Right lobe of liver (tissue), 6 donors: Measurements from ENCODE around the gene SPDL1. TPM values are rescaled to one million over a fixed set of nuclear protein-coding genes. Genes with fewer than 3 reads are reported as not detected.

ENCODE experiments used
- ATAC-seq, 4 donors: fragments of 200-7000 bp; cut with Tn5 transposase; one replicate each; pipeline ENCODE4 v1.9.1; 2020; ENCODE audit warnings: mild to moderate bottlenecking in 4 of 4, moderate library complexity in 4 of 4
- DNase-seq, 3 donors: peaks; one replicate each; pipeline ENCODE4 v3.0.0-alpha.2; 2020
- H3K27ac ChIP-seq, 3 donors: fragments of 200-600 bp; one replicate each; pipeline ENCODE4 v1.8.0; 2022
- H3K27me3 ChIP-seq, 2 donors: fragments of 200-600 bp; one replicate each; pipeline ENCODE4 v1.8.0; 2022
- H3K36me3 ChIP-seq, 4 donors: fragments of 200-600 bp; sonication (generic) in 1 of 4; one replicate each; pipeline versions ENCODE4 v1.5.1 to v1.8.0; 2017 to 2022; ENCODE audit warnings: control low read depth in 1 of 4
- H3K4me1 ChIP-seq, 4 donors: fragments of 200-600 bp; sonication (generic) in 1 of 4; one replicate each; pipeline versions ENCODE4 v1.5.1 to v1.8.0; 2017 to 2022; ENCODE audit warnings: control low read depth in 1 of 4
- H3K4me3 ChIP-seq, 3 donors: fragments of 200-600 bp; one replicate each; pipeline ENCODE4 v1.8.0; 2022
- H3K9me3 ChIP-seq, 4 donors: fragments of 200-600 bp; sonication (generic) in 1 of 4; one replicate each; pipeline versions ENCODE4 v1.5.1 to v1.8.0; 2017 to 2022; ENCODE audit warnings: control low read depth in 1 of 4
- POLR2A ChIP-seq: fragments of 450-650 bp; IDR thresholded peaks from one replicate; pipeline ENCODE4 v1.6.1; 2017; ENCODE audit warnings: antibody characterized with exemption, mild to moderate bottlenecking
- WGBS: methylation state at CpG from one replicate; pipeline ENCODE4 v1.1.6; 2018; ENCODE audit warnings: low coverage, low lambda C conversion rate; ENCODE audit not compliant: insufficient coverage; ENCODE audit errors: missing lambda C conversion rate; 5-methylcytosine and 5-hydroxymethylcytosine counted together
- intact Hi-C, 2 donors: fragments of 100-400 bp; cut with DNase I; formaldehyde crosslinking; loops; one replicate each; pipeline versions ENCODE4 v1.11.2 to v1.14.1; 2022
- total RNA-seq, 6 experiments: library from RNA; depleted of rRNA in 2 of 6; stranded (reverse); fragments of >200 nt in 2 of 6; fragmentation: NEBNext Ultra II Directional in 3 of 6; extraction: Animal tissue kit (Norgen Biotek cat#: 25700) in 3 of 6; gene quantifications; one replicate each; pipeline versions ENCODE4 v1.1.0 to v1.2.4, GENCODE V29; 2016 to 2023
- TF ChIP-seq, protein P1 (sequence below), 4 donors: fragments of 200-600 bp in 3 of 4; fragments of 450-650 bp in 1 of 4; IDR thresholded peaks; one replicate each; pipeline versions ENCODE4 v1.5.1 to v1.8.0; 2016 to 2022; ENCODE audit warnings: antibody characterized with exemption in 4 of 4, mild to moderate bottlenecking in 2 of 4
- donor health status: DM: no; HTN: yes; CAD: no.
- donor health status: DM: no; HTN: no; CAD: no.
- donor health status: DM: no; HTN: no; CAD: no.
- donor health status: DM: no; HTN: yes; CAD: no.
- donor health status: DM: no; HTN: yes; CAD: no.

Gene SPDL1
- total RNA-seq, 6 experiments from 2014 or later, result 1.1 to 6.7 (median 2.4) TPM

DNA sequence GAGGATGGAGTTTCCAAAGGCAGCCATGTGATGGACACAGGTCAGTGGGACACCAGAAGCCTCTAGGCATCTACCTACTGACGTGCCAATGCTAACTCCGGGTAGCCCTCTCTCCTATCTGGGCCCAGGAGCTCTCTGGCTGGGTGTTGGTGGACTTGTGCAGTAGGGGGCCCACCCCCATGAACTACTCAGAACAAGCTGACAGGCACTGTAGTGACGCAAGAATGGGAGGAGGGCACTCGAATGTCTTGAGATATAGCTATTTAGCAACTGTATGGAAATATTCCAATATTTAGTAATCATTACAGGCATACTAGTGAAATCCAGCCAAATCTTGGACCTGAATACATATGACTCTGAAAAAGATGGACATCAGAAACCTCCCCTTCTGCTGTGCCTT is 47.8 kb downstream of the SPDL1 start:
- TF ChIP-seq POLR2A, result no peak
- TF ChIP-seq, protein P1, sequence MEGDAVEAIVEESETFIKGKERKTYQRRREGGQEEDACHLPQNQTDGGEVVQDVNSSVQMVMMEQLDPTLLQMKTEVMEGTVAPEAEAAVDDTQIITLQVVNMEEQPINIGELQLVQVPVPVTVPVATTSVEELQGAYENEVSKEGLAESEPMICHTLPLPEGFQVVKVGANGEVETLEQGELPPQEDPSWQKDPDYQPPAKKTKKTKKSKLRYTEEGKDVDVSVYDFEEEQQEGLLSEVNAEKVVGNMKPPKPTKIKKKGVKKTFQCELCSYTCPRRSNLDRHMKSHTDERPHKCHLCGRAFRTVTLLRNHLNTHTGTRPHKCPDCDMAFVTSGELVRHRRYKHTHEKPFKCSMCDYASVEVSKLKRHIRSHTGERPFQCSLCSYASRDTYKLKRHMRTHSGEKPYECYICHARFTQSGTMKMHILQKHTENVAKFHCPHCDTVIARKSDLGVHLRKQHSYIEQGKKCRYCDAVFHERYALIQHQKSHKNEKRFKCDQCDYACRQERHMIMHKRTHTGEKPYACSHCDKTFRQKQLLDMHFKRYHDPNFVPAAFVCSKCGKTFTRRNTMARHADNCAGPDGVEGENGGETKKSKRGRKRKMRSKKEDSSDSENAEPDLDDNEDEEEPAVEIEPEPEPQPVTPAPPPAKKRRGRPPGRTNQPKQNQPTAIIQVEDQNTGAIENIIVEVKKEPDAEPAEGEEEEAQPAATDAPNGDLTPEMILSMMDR (IDR thresholded peaks at IDR 0.05), result no peak
- H3K9me3 ChIP-seq, result no peaks in the 10 kb centered on the region
- H3K27ac ChIP-seq, result no peak overlapping the region
- DNase-seq, result no peak
- ATAC-seq, result no peak
- no peak overlapping the region for H3K4me3 ChIP-seq
- WGBS, result 43% methylated on average over 3 of the region's 4 CpGs
- H3K36me3 ChIP-seq, result no peaks in the 10 kb centered on the region
- intact Hi-C loops, result no loop called here
- no peaks in the 10 kb centered on the region for H3K27me3 ChIP-seq
- H3K4me1 ChIP-seq, result no peaks in the 10 kb centered on the region

DNA sequence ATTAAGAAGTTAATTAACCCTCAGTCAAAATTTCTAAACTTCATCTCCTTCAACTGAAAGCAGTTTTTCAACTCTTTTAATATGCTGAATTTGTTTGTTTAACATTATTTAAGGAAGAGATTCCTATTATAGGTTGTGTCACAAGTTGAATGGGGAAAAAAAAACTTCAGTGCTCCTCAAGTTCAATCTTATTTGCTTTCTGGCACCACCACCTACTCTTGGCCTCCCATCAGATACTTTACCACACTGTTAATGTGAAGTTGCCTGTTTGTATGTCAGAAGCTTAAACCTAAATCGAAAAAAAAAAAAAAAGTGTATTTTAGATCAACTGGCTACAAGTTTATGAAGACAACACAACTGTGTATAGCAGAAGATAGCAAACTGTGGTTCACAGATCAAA is 49.4 kb downstream of the SPDL1 start:
- ATAC-seq, result no peak
- intact Hi-C loops, result no loop called here
- no peak for TF ChIP-seq POLR2A
- TF ChIP-seq, protein P1 (IDR thresholded peaks at IDR 0.05), result no peak
- peaks cover 0 to 11% of the 10 kb centered on the region in 2 donors for H3K27me3 ChIP-seq
- 42% methylated on average over 1 of the region's 1 CpG for WGBS
- DNase-seq, result no peak
- H3K9me3 ChIP-seq, result no peaks in the 10 kb centered on the region
- no peak overlapping the region for H3K27ac ChIP-seq
- H3K36me3 ChIP-seq, result no peaks in the 10 kb centered on the region
- no peak overlapping the region for H3K4me3 ChIP-seq
- H3K4me1 ChIP-seq, result no peaks in the 10 kb centered on the region

DNA sequence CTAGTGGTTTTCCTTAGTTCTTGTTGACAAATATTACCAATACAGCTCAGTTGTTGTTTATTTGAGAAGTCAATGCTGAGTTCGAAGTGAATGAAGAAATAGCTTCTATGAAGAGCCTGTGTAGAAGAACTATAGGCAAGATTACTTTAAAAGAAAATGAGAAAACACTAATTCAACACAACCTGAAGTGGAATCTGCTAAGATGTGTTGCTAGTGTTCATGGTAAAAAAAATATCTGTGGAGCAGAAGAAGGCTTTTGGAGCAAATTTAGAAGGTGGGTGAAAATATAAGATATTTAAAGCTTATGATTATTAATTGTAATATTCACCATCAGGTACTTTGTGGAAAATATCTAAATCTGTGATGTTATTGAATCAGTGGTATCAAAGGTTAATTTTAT is 51.0 kb downstream of the SPDL1 start:
- 36% methylated on average over 1 of the region's 1 CpG for WGBS
- Histone ChIP-seq H3K4me1 (no peaks in the 10 kb centered on the region), H3K9me3 (no peaks in the 10 kb centered on the region), H3K4me3 (no peak overlapping the region), H3K27me3 (peaks cover 0 to 11% of the 10 kb centered on the region in 2 donors), H3K27ac (no peak overlapping the region), H3K36me3 (no peaks in the 10 kb centered on the region)
- no peak for DNase-seq
- ATAC-seq, result no peak
- intact Hi-C loops, result no loop called here
- TF ChIP-seq, protein P1 (IDR thresholded peaks at IDR 0.05), result no peak
- TF ChIP-seq POLR2A, result no peak

DNA sequence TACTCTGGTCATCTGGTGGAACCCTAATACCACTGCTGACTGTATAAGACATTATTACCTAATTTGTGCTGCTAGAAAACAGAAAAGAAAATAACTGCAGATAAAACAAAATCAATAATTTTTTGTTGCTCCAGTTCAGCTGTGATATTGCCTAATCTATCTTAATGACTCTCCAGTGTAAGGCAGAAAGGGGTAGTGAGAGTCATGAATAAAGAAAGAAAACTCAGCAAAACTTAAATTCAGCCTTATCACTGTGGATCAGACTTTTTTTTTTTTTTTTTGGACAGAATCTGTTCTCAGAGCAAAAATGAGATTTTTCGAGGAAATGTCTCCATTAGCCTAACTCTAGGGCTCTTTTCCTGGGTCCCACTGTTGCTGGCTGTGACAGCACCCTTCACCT is 52.4 kb downstream of the SPDL1 start:
- WGBS, result 31% methylated on average over 1 of the region's 1 CpG
- no peak for TF ChIP-seq POLR2A
- TF ChIP-seq, protein P1 (IDR thresholded peaks at IDR 0.05), result no peak
- Histone ChIP-seq H3K4me1 (no peaks in the 10 kb centered on the region), H3K36me3 (no peaks in the 10 kb centered on the region), H3K9me3 (no peaks in the 10 kb centered on the region), H3K27me3 (peaks cover 0 to 11% of the 10 kb centered on the region in 2 donors), H3K27ac (no peak overlapping the region), H3K4me3 (no peak overlapping the region)
- DNase-seq, result no peak
- intact Hi-C loops, result no loop called here
- ATAC-seq, result peak in 2 of 4 donors; percentile 25 to 48
